GM19397 (cell line): ENCODE results near the gene SRP72.
"Not testable (repeated sequence)": the region's sequence is repeated elsewhere in the genome, so short reads cannot be mapped to it uniquely, and the experiment has no call there.

Experiments used
- ATAC-seq: cut with Tn5 transposase; IDR thresholded peaks from one replicate; pipeline ENCODE4 v1.9.1; 2021; ENCODE audit warnings: mild to moderate bottlenecking, moderate library complexity; ENCODE audit not compliant: unreplicated experiment

The SRP72 gene

DNA sequence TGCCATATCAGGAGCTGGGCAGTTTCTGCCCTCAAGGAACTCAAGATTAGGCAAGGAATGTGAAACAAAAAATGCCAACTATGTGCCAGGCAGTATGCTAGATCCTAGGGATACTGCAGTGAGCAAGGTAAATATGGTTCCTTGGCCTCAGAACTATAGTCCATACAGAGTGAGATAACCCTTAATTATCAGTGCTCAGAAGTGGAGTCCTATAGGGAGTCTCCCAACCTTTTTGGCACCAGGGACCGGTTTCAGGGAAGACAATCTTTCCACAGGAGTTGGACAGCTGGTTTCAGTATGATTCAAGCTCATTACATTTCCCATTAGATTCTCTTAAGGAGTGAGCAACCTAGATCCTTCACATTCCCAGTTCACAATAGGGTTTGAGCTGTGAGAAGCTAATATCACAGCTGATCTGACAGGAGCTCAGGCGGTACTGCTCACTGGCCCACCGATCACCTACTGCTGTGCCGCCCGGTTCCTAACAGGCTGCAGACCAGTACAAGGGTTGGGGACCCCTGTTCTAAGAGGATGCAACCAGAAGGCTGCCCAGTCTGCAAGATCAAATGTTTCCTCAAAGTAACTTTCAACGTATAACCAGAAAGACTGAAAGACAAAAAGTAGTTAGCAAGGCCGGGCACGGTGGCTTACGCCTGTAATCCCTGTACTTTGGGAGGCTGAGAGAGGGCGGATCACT lies 1.7 kb upstream of the SRP72 start:
- no peak for ATAC-seq

DNA sequence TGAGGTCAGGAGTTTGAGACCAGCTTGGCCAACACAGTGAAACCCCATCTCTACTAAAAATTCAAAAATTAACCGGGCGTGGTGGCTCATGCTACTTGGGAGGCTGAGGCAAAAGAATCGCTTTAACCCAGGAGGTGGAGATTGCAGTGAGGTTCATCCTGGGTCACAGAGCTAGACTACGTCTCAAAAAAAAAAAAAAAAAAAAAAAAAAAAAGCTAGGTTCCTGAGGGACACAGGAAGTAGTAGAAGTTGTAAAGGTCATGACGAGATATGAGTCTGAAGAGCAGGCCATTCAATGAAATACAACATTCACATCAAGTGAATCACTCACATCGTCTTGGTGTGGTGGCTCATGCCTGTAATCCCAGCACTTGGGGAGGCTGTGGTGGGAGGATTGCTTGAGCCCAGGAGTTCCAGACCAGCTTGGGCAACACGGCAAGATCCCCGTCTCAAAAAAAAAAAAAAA lies 1.1 kb upstream of the SRP72 start:
- not testable (repeated sequence) for ATAC-seq

DNA sequence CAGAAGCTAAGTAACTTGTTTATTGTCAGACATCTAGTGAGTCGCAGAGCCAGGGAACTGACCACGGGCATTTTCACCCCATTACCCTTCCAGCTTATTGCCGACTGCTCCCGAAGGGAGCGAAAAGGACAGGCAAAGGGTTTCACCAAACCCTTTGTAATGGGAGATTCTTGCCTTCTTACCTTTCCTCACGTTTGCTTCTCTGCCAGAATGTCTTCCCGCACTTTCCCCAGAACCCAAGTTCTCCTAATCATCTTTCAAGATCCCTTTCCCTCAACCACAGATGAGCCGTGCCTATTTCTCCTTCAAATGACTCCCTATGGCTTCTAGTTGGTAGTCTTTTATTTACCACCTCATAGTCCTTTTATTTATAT lies 520 bp upstream of the SRP72 start:
- ATAC-seq = no peak

DNA sequence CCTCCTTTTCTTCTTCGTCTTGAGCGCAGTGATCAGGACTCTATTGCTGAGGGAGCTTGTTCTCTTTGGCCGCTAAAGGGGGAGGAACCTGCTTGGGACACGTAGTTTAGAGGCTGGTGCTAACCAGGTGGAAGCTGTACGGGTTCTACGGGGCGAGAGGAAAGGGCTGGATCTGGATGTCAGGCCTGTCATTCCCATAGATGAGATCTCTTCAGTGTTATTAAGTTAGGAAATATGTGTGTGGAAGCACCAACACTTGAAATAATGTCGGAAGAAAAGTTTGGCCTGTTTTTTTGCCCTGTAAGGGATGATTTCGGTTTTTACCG lies 643 bp downstream of the SRP72 start:
- ATAC-seq = peak; percentile 40

DNA sequence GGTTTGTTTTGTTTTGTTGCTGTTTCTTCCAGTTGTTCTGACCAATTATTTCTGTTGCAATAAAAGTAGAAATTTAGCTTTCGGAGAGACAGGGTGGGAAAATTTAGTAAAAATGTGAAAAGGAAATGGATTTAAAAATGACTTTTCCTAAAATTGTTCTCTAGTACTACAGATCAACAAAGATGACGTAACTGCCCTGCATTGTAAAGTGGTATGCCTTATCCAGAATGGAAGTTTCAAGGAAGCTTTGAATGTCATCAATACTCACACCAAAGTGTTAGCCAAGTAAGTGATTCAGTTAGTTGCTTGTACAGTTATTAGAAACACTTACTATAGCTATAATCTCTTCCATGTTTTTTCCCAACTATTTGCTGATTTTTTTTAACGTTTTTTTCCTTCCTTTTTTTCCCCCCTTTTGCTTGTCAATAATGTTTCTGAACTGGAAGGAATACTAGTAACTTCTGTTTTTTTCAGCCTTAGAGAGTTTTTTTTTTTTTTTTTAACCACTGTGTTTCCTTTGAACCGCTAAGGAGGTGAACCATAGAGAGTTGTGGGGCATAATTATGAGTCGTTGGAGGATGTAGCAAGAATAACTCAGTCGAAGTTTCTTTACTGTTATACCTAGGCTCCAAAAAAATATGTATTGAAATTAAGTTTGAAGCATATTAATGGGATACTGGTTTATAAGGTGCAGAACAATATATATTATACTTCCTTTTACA lies 2.2 kb downstream of the SRP72 start:
- ATAC-seq = no peak

DNA sequence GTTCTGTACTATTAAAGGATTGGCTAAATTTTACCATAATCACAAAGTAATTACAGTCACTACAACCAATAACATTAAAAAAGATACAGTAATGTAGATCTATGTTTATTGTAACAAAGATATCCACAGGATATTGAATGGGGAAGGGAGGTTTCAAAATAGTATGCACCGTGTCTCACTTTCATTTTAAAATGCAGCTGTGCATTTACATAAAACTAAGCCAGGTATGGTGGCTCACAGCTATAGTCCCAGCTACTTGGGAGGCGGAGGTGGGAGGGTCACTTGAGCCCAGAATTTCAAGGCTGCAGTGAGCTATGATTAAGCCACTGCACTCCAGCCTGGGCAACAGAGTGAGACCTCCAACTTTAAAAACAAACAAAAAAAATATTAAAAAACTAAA lies 8.5 kb downstream of the SRP72 start:
- ATAC-seq = peak; percentile 87

DNA sequence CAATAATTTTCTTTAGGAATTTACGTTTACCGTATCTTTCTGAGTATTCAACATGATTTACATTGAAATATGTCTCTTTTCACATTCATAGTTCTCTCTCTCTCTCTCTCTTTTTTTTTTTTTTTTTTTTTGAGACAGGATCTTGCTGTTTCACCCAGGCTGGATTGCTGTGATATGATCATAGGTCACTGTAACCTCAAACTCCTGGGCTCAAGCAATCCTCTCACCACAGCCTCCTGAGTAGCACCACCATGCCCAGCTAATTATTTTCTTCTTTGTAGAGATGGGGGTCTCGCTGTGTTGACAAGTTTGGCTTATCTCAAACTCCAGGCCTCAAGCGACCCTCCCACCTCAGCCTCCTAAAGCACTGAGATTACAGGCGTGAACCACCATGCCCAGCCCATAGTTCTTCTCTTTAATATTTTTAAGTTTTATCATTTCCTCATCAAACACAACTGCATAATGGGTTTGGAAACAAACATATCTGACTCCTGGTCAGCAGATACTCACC lies 9.8 kb downstream of the SRP72 start:
- ATAC-seq = no peak

DNA sequence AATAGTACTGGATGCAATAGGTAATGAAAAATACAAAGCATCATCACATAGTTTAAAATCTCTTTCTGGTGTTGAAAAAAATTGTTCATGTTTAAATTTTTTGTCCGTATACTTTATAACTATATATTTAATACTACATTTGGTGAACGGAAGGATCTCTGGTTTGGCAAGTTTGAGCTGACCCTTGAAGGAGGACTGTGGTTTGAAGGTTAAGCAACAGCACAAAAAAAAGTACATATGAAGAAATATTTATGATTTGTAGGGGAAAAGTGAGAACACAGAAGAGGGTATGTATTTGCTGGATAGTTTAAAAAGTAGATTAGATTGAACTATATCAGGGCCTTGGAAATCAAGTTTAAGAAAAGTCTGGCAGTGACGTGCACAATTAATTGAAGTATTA lies 13.3 kb downstream of the SRP72 start:
- ATAC-seq = no peak

DNA sequence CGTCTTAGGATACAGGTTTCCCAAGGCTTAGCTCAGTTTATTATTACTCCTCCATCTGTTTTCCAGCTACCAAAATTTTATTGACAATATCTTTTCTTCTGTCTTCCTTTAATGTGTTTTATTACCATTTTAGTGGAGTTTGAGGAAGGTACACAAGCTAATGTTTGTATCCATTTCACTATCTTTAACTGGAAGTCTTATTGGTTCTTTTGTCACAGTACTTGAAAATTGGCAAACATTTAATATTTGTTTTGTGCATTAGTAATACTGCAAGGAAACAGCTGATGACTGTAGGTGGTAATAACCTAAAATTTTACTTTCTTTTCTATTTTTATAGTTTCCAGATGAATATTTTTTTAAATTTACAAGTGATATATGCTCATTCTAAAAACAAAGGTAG lies 28.8 kb downstream of the SRP72 start:
- ATAC-seq = no peak

DNA sequence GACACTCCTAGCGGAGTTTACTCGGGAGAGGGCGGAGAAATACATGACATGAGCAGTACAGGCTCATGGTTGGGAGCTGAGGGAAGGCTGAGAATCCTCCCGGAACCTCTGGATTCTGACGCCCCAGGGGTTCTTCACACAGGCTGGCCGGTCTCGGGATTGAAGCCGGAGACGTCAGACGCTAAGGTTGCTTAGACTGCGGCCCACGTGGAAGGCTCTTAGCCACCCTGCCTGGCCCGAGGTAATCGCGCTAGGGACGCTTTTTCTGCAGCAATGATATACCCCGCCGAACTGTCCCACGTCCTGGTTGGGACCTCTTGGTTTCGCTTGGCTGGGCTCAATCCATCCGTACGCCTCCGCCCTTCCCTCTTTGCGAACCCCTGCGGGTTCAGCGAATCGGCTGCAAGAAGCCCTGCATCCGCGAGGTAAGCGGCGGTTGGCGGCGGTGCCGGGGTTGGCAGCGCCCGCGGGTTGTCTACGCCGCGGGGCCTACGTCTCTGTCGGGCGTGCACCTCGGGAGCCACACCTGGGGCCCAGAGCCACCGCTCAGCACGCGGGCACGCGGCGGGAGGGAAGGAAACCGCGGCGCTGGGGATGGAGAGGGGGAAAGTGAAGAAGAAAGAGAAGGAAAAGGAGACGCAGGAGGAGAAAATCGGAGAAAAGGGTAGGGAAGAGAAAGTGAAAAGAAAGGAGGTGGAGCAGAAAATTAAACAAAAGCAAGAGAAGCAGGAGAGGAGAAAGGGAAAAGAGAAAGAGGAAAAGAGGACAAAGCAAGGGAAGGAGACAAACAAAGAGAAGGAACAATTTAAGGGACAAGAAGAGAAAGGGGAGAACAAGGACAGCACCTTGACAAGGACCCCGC lies 38.1 kb downstream of the SRP72 start, which contains the start of gene ARL9:
Gene ARL9, plus strand, starts transcription at position 523 of the 862 bp plus-strand sequence. Its CDS starts 72 bp downstream, at position 595.
- ATAC-seq = peak; percentile 66

DNA sequence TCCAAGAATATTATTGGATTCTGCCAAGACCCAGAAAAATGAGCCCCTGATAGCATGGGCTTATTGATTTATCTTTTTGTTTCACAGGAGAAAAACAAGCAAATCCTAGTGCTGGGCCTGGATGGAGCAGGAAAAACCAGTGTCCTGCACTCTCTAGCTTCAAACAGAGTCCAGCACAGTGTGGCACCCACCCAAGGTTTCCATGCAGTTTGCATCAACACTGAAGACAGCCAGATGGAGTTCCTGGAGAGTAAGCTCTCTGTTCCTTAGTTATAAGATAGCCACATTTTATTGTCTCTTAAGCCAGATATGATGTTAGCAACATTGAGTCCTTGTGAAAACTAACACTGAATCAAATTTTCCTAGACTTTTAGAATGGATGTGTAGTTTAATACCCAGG lies 43.7 kb downstream of the SRP72 start:
- ATAC-seq = no peak

DNA sequence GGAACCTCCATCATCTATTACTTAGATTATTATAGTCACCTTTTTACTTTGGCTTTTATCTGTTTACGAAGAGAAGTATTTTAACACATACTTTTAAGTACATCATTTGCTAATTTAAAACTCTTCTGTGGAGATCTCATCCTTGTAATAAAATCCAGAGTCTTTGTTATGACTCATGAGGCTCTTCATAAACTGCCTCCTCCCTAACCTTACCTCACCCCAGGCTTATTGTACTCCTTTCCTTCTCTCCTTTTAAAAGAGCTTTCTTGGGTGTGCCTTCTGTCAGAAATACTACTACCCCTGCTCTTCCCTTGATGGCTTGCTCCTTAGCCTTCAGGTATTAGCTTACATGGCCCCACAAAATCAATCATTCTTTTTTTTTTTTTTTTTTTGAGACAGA lies 44.7 kb downstream of the SRP72 start:
- ATAC-seq = no peak

DNA sequence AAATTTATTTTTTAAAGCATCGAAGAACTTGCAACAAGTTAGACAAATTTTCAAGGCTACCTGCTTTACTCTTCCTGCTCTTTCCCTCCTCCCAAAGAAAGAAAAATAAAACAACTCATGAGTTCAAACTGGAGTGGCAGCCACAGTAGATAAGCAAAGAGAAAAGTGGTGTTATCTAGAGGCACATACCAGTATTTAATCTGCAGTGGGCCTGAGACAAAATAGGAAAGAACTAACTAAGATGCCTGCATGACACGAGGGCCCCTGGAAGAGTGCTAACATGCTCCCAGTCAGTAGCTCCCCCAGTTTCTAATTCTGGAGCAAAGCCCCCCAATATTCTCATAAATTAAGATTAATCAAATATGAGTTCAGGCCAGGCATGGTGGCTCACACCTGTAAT lies 46.1 kb downstream of the SRP72 start:
- ATAC-seq = no peak

DNA sequence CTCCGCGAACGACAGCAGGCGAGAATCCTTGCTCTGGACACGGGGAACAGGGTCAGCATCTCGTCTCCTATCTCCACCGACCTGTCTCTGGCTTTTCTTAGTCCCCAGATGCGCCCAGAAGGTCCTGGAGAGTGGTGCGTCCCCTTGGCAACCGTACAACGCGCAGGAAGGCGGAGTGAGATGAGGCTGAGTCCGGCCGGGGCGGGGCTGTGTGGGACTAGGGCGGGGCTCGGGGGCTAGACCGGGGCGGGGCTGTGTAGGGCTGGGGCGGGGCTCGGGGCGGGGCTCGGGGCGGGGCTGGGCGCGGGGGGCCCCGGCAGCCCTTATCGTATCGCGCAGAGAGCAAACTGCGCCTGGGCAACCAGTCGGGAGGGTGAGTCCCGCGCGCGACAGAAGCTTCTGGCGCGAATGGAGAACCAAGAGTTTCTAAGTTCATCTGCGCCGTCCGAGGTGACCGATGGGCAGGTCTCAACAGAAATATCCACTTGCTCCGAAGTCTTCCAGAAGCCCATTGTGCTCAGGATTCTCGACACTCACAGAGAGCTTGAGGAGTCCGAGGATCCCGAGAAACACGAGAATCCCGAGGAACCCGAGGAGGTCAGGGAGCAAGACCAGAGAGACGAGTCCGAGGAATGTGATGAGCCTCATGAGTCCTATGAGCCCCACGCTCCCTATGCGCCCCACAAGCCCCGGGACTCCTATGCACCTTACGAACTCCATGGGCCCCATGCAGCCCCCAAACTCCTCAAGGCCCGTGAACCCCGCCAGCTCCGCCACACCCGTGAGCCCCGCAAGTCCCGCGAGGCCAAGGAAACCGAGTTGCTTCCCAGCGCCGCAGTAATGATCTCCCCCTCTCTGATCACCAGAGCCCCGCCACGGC lies 63.1 kb downstream of the SRP72 start:
- ATAC-seq = peak; percentile 99

DNA sequence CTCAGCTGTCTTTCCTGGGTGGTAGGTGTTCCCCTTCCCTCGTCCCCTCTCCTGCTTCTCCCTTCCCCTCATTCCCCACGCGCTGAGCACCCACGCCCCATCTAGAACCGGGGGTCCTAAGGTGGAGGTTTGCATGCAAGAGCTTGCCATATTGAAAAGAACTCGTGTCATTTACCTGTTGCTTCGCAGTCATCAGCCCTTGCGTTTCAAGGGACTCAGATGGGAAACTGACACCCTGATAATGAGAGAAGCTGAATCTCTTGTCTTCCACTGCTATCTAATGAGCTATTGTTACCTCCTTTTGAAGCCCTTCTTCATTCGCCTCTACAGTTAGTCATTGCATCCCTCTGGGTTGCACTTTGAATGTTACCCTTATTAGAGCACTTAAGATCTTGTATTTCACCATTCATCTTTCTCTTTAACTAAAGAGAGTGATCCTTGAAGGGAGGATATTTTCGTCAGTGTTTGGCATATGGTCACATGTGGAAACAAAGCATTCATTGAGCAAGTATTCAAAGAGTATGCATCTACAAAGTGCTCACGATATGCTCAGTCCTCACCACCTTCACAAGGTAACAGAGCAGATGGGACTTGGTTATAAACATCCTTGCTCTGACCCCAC lies 63.8 kb downstream of the SRP72 start:
- ATAC-seq = no peak

DNA sequence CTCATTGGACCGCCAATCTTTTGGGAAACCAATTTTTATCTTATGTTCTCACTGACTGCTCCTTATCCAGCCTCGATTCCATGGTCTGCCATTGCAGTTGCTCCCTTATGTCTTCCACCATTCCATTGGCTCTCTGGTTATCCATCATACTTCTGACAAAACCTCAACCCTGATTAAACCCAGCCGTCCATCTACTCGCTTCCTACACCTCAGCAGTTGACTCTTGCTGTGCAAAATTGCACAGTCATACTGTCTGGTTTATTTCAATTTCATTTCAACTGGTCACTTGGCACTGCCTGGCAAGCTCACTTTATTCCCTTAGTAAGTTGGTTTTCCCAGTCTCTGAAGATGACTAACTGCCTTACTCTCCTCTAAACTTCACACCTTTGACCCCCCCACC lies 64.4 kb downstream of the SRP72 start:
- no peak for ATAC-seq

DNA sequence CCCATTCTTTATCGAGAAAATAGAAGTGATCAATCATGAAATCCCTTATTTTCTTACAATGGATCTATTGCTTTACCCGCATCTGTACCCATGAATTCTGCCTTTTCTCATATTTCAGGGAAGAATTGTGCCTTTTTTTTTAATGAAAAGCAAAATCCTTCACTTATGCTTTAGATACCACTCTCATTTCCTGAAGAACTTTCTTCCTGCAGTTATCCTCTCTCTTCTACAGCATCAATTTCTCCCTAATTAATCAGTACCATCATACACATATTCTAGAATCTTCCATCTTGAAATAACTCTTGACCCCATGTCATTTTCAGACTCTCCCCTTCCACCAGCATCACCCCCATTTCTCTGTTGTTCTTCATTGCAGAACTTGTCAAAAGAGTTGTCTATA lies 64.8 kb downstream of the SRP72 start:
- ATAC-seq = no peak

DNA sequence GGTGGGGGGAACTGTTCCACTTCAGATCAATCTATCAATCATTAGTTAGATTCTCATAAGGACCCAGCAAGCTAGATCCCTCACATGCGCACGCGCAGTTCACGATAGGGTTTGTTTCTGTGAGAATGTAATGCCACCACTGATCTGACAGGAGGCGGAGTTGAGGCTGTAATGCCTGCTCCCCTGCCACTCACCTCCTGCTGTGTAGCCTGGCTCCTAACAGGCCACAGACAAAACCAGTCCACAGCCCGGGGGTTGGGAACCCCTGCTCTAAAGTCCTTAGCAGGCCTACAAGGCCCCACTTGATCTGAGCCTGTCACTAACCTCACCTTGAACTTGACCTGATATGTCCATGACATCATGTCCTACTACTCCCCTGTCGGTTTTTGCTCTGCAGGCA lies 68.5 kb downstream of the SRP72 start:
- no peak for ATAC-seq

DNA sequence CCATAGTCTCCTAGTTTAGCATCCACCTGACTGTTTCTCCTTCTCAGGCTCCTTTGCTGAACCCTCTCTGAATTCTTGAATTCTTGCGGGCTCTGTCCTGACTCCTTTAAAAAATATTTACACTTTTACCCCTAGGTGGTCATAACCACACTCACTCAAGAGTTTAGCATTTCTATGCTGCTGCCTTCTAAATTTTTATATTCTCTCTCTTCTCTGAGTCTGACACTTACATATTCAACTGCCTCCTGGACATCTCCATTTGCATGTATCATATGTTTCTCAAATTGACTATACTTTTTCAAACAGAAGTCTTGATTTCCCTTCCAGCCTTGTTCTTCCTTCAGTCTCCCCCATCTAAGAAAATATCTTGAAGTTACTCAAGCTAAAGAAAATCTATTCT lies 69.7 kb downstream of the SRP72 start:
- ATAC-seq = no peak

DNA sequence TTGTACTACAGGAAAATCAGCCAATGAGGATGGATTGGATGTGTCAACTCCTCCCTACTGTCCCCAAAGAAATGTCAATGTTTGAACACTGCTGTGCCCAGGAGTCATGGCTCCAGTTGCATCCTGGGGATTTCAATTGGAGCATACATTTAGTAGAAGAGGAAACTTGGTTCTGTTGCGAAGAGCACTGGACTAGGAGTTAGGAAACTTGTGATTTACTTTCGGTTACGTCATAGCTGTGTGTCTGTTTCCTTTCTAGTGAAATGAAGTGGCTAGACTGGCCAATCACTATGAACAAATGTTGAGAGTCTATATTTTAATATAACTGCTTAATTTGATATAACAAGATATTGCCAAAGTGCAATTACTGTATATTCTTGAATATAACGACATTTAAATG lies 73.4 kb downstream of the SRP72 start:
- no peak for ATAC-seq
